T-helper 17 cell (primary cell): Measurements from ENCODE around the gene RABEP1. TPM values are rescaled to one million over a fixed set of nuclear protein-coding genes. Genes with fewer than 3 reads are reported as not detected.
"Not testable (repeated sequence)": the region's sequence is repeated elsewhere in the genome, so short reads cannot be mapped to it uniquely, and the experiment has no call there.

ENCODE experiments used
- ATAC-seq: fragments of 150-1000 bp; cut with Tn5 transposase; 2 replicates; pipeline ENCODE4 v1.10.0; 2021; ENCODE audit warnings: mild to moderate bottlenecking, moderate library complexity
- DNase-seq, 3 donors: peaks; one replicate each; pipeline versions ENCODE4 v3.0.0 to v3.0.0-alpha.2; 2020 to 2021
- H3K9me3 ChIP-seq: one replicate; pipeline ENCODE4 v1.7.0; 2013; ENCODE audit warnings: low read length, mild to moderate bottlenecking; ENCODE audit not compliant: control insufficient read depth, poor library complexity, severe bottlenecking
- H3K27ac Mint-ChIP-seq: one replicate; pipeline ENCODE4 v1.8.0; 2022; ENCODE audit warnings: mild to moderate bottlenecking, moderate library complexity, mixed read lengths
- H3K27me3 Mint-ChIP-seq: one replicate; pipeline ENCODE4 v1.8.0; 2022; ENCODE audit warnings: mixed read lengths
- H3K36me3 Mint-ChIP-seq: one replicate; pipeline ENCODE4 v1.8.0; 2022; ENCODE audit warnings: low read depth, mixed read lengths
- H3K4me1 Mint-ChIP-seq: one replicate; pipeline ENCODE4 v1.8.0; 2022; ENCODE audit warnings: mild to moderate bottlenecking, mixed read lengths
- H3K4me3 Mint-ChIP-seq: one replicate; pipeline ENCODE4 v1.8.0; 2022; ENCODE audit warnings: mild to moderate bottlenecking, moderate library complexity, mixed read lengths
- total RNA-seq, 4 donors: library from RNA in 2 of 4; stranded (reverse) in 2 of 4; gene quantifications; one replicate each; pipeline ENCODE4 v1.2.3 and lab custom pipeline; 2022 to 2026

Gene RABEP1
- total RNA-seq, 2 donors from 2014 or later, result 33.2 to 33.6 TPM

DNA sequence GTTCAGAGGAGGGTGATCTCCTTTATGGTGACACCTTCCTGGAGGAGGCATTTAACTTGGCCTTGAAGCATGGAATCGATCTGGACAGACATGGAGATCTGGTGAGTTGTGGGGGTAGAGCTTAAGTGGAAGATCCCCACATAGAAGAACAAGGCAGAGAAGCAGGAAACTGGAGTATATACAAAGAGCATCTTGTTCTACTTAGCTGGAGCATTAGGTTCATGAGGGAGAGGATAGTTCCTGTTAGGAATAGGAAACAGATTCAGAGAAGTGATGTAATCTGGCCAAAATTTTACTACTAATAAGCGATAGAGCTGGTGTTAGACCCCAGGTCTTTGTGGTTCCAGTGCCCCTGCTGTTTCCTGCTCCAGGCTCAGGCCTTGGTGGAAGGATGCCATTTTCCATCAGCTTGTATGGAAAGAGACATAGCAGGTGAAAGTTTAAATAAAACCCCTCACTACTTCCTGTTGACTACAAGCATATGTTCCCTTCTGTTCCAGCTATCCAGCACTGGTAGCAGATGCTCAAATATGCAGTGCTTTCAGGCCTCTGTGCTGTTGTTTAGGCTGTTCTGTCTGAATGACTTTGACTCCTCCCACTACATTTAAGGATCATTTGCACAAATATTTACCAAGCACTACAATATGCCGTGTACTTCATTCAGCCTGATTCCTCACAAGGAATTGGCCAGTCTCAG, 147.3 kb downstream of the RABEP1 start:
- Mint-ChIP-seq H3K27me3 (no peaks in the 10 kb centered on the region), H3K4me1 (peaks cover 6% of the 10 kb centered on the region), H3K4me3 (no peak overlapping the region), H3K36me3 (peaks cover 3% of the 10 kb centered on the region), H3K27ac (peak overlapping the region; percentile 77)
- H3K9me3 ChIP-seq, result no peaks in the 10 kb centered on the region
- ATAC-seq (no peak), DNase-seq (no peak)

- Mint-ChIP-seq H3K4me3 (no peak overlapping the region), H3K36me3 (peaks cover 3% of the 10 kb centered on the region), H3K27me3 (no peaks in the 10 kb centered on the region), H3K27ac (peak overlapping the region; percentile 65), H3K4me1 (peaks cover 8% of the 10 kb centered on the region)
- DNase-seq, result no peak
- no peak for ATAC-seq
- H3K9me3 ChIP-seq, result no peaks in the 10 kb centered on the region
These were observed 148.4 kb downstream of the RABEP1 start for GRCh38 chr17:5430413-5430999.

GRCh38 chr17:5431234-5431633, 149.2 kb downstream of the RABEP1 start:
- H3K4me1 Mint-ChIP-seq, H3K9me3 ChIP-seq, DNase-seq, H3K27me3 Mint-ChIP-seq, ATAC-seq, H3K36me3 Mint-ChIP-seq: not testable (repeated sequence)
- peak overlapping the region; percentile 65 for H3K27ac Mint-ChIP-seq
- peak overlapping the region; percentile 52 for H3K4me3 Mint-ChIP-seq

- H3K36me3 Mint-ChIP-seq, result peaks cover 3% of the 10 kb centered on the region
- ATAC-seq (no peak), DNase-seq (no peak)
- no peaks in the 10 kb centered on the region for H3K9me3 ChIP-seq
- peak overlapping the region; percentile 65 for H3K27ac Mint-ChIP-seq
- peaks cover 8% of the 10 kb centered on the region for H3K4me1 Mint-ChIP-seq
- H3K27me3 Mint-ChIP-seq, result no peaks in the 10 kb centered on the region
- no peak overlapping the region for H3K4me3 Mint-ChIP-seq
These were observed 150.0 kb downstream of the RABEP1 start for GRCh38 chr17:5431949-5432556.

- no peak overlapping the region for H3K27ac Mint-ChIP-seq
- H3K4me3 Mint-ChIP-seq, result no peak overlapping the region
- H3K9me3 ChIP-seq, result no peaks in the 10 kb centered on the region
- peaks cover 21% of the 10 kb centered on the region for H3K4me1 Mint-ChIP-seq
- ATAC-seq (no peak), DNase-seq (no peak)
- no peaks in the 10 kb centered on the region for H3K27me3 Mint-ChIP-seq
- H3K36me3 Mint-ChIP-seq, result no peaks in the 10 kb centered on the region
These were observed 152.9 kb downstream of the RABEP1 start for GRCh38 chr17:5434984-5435383.

Other genes starting within 250 kb of the RABEP1 start
- gene SLC52A1, start 246.9 kb upstream of the RABEP1 start, total RNA-seq, result under 1 TPM in 1 of 2 donors, not detected in 1; 0.12 TPM
- gene ZFP3, start 203.8 kb upstream of the RABEP1 start, total RNA-seq, result 1 to 10 TPM; 2.5 to 3.6 TPM
- 1 to 10 TPM; 3.4 to 4.1 TPM for gene ZNF232, start 170.4 kb upstream of the RABEP1 start, total RNA-seq
- gene USP6, start 166.3 kb upstream of the RABEP1 start, total RNA-seq, result under 1 TPM; 0.05 to 0.13 TPM
- gene ZNF594, start 90.4 kb upstream of the RABEP1 start, total RNA-seq, result 1 to 10 TPM; 3.9 to 5.5 TPM
- gene SCIMP, start 47.4 kb upstream of the RABEP1 start, total RNA-seq, result 1 to 10 TPM in 1 of 2 donors, under 1 TPM in 1; 0.76 to 4.8 TPM
- 100 to 1,000 TPM; 118 to 130 TPM for gene NUP88, start 137.4 kb downstream of the RABEP1 start, total RNA-seq
- gene RPAIN, start 137.9 kb downstream of the RABEP1 start, total RNA-seq, result 10 to 100 TPM; 57.7 to 72.7 TPM
- gene C1QBP, start 156.9 kb downstream of the RABEP1 start, total RNA-seq, result 10 to 100 TPM; 63.8 to 71.6 TPM
- 1 to 10 TPM; 7.5 to 9.0 TPM for gene DHX33, start 186.7 kb downstream of the RABEP1 start, total RNA-seq
- 10 to 100 TPM; 66.3 to 78.0 TPM for gene DERL2, start 203.9 kb downstream of the RABEP1 start, total RNA-seq
- 10 to 100 TPM; 19.2 to 31.0 TPM for gene MIS12, start 204.3 kb downstream of the RABEP1 start, total RNA-seq